Measurements from ENCODE around the gene ADAMTS17. TPM values are rescaled to one million over a fixed set of nuclear protein-coding genes. Genes with fewer than 3 reads are reported as not detected.

The ADAMTS17 gene
- total RNA-seq, 1 experiment from 2014 or later: 4.2 TPM

DNA sequence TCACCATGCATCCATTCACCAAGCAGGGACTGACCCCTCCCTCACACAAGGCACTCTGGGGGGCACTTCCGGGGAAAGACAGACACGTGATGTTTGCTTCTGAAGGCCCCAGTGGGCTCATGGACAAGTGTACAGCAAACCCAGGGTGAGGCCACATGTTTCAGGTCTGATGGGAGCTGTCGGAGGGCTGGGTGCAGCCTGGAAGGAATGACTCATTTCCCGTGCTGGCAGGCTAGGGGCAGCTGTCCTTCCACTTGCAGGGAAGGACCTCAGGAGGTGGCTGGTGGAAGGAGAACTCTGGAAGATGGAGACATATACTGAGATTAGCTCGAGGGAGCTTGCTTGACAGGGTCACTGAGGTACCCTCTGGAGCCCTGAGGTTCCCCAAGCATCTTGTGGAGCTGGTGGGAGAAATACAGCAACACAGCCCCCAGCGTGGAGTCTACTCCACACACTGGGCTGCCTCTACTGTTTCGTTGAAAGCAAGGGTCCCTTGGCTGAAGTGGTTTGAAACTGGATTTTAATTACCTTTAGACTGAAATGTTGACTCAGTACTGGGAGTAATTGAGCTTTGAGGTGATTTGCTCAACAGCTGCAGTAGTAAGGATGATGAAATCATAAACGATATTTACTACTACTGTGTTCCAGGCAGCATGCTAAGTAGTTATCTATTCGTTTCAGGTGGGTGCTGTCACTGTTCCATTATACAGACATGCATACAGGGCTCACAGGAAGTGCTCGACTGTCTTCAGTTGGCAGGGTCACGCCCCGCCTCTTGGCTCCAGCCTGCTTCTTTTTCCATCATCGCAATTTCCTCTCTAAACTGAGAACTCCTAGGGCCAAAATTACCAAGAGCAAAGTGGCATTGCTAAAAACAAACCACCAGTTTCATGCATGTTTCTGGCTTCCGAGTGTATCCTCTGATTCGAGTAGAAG is 230.4 kb downstream of the ADAMTS17 start:
- BruUV-seq (replicated peaks): TSS peak; percentile 84
- ATAC-seq (peak; percentile 89), DNase-seq (ENCODE audit: low read depth, low spot score) (peak; percentile 77)
- RAD21 ChIA-PET (ENCODE audit: low non-redundant PET in 1 of 2, low total read pairs in 2 of 2, uncharacterized antibody in 2 of 2, unreplicated experiment in 2 of 2): no interaction called here
- no peaks in the 10 kb centered on the region for H3K9me3 ChIP-seq (ENCODE audit: control insufficient read depth in 1 of 2, insufficient read depth in 1 of 2, low read depth in 1 of 2, low read length in 2 of 2)
- CTCF ChIA-PET: no interaction called here
- H3K79me2 ChIP-seq (ENCODE audit: insufficient read depth, low read length): no peaks in the 10 kb centered on the region
- H3K4me1 ChIP-seq (ENCODE audit: control insufficient read depth in 1 of 2, insufficient read depth in 2 of 2, low read length in 2 of 2): peaks cover 21 to 36% of the 10 kb centered on the region in 2 experiments
- H3K4me3 ChIP-seq (replicated peaks in 1 of 2; ENCODE audit: low read depth in 1 of 2, low read length in 2 of 2): peak overlapping the region; percentile 1 to 12; a peak in 1 of 4 replicates
- no peak overlapping the region for H2AFZ ChIP-seq (ENCODE audit: low read depth, low read length, poor library complexity, severe bottlenecking)
- no peaks in the 10 kb centered on the region for H3K27me3 ChIP-seq (ENCODE audit: insufficient read depth, low read length)
- peak overlapping the region; percentile 60 for H3K4me2 ChIP-seq (ENCODE audit: low read length)
- intact Hi-C loops (cut with micrococcal nuclease): no loop called here
- H3K9me2 ChIP-seq (ENCODE audit: insufficient read depth): no peaks in the 10 kb centered on the region
- peak overlapping the region; percentile 43 for H3K27ac ChIP-seq (ENCODE audit: low read depth, low read length)
- no peaks in the 10 kb centered on the region for H4K20me1 ChIP-seq (ENCODE audit: insufficient read depth)
- H3K36me3 ChIP-seq (ENCODE audit: control insufficient read depth in 1 of 2, insufficient read depth in 2 of 2, low read length in 2 of 2): no peaks in the 10 kb centered on the region
- POLR2A ChIA-PET: no interaction called here
- TF ChIP-seq POLR2AphosphoS5 (IDR thresholded peaks at IDR 0.05; ENCODE audit: low read depth, low read length) (peak; percentile 71), TCF7L2 (IDR thresholded peaks at IDR 0.05; ENCODE audit: borderline replicate concordance, extremely low read depth, insufficient read depth, insufficient read length) (no peak), FOSL1 (IDR thresholded peaks at IDR 0.05; ENCODE audit: low read depth) (peak; percentile 93), SIN3A (IDR thresholded peaks at IDR 0.05; ENCODE audit: low read depth) (peak; percentile 42; the same call in 1 of the 2 replicates), CEBPB (IDR thresholded peaks at IDR 0.05; ENCODE audit: low read depth) (no peak), JUND (IDR thresholded peaks at IDR 0.05) (peak; percentile 96), ZFX (IDR thresholded peaks at IDR 0.05) (no peak), EZH2 (IDR thresholded peaks at IDR 0.05) (no peak), ELF1 (IDR thresholded peaks at IDR 0.05; ENCODE audit: borderline replicate concordance, low read depth) (no peak), RAD21 (IDR thresholded peaks at IDR 0.05; ENCODE audit: low read depth) (peak; percentile 56; the same call in 1 of the 2 replicates), SP1 (IDR thresholded peaks at IDR 0.05; ENCODE audit: low read depth) (peak; percentile 84), EZH2phosphoT487 (IDR thresholded peaks at IDR 0.05; ENCODE audit: borderline replicate concordance) (no peak), CBX3 (IDR thresholded peaks at IDR 0.05; ENCODE audit: low read depth) (peak; percentile 89), EGR1 (IDR thresholded peaks at IDR 0.05; ENCODE audit: low read depth) (no peak)
- TF ChIP-seq, protein P1, sequence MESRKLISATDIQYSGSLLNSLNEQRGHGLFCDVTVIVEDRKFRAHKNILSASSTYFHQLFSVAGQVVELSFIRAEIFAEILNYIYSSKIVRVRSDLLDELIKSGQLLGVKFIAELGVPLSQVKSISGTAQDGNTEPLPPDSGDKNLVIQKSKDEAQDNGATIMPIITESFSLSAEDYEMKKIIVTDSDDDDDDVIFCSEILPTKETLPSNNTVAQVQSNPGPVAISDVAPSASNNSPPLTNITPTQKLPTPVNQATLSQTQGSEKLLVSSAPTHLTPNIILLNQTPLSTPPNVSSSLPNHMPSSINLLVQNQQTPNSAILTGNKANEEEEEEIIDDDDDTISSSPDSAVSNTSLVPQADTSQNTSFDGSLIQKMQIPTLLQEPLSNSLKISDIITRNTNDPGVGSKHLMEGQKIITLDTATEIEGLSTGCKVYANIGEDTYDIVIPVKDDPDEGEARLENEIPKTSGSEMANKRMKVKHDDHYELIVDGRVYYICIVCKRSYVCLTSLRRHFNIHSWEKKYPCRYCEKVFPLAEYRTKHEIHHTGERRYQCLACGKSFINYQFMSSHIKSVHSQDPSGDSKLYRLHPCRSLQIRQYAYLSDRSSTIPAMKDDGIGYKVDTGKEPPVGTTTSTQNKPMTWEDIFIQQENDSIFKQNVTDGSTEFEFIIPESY (IDR thresholded peaks at IDR 0.05; ENCODE audit: extremely low read depth, insufficient replicate concordance, low read length): no peak
- TF ChIP-seq, protein P2, sequence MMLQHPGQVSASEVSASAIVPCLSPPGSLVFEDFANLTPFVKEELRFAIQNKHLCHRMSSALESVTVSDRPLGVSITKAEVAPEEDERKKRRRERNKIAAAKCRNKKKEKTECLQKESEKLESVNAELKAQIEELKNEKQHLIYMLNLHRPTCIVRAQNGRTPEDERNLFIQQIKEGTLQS (IDR thresholded peaks at IDR 0.05): no peak; the same call in 1 of the 2 replicates
- TF ChIP-seq, protein P3, sequence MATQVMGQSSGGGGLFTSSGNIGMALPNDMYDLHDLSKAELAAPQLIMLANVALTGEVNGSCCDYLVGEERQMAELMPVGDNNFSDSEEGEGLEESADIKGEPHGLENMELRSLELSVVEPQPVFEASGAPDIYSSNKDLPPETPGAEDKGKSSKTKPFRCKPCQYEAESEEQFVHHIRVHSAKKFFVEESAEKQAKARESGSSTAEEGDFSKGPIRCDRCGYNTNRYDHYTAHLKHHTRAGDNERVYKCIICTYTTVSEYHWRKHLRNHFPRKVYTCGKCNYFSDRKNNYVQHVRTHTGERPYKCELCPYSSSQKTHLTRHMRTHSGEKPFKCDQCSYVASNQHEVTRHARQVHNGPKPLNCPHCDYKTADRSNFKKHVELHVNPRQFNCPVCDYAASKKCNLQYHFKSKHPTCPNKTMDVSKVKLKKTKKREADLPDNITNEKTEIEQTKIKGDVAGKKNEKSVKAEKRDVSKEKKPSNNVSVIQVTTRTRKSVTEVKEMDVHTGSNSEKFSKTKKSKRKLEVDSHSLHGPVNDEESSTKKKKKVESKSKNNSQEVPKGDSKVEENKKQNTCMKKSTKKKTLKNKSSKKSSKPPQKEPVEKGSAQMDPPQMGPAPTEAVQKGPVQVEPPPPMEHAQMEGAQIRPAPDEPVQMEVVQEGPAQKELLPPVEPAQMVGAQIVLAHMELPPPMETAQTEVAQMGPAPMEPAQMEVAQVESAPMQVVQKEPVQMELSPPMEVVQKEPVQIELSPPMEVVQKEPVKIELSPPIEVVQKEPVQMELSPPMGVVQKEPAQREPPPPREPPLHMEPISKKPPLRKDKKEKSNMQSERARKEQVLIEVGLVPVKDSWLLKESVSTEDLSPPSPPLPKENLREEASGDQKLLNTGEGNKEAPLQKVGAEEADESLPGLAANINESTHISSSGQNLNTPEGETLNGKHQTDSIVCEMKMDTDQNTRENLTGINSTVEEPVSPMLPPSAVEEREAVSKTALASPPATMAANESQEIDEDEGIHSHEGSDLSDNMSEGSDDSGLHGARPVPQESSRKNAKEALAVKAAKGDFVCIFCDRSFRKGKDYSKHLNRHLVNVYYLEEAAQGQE (IDR thresholded peaks at IDR 0.05; ENCODE audit: low read depth): no peak
- TF ChIP-seq, protein P4, sequence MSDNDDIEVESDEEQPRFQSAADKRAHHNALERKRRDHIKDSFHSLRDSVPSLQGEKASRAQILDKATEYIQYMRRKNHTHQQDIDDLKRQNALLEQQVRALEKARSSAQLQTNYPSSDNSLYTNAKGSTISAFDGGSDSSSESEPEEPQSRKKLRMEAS (IDR thresholded peaks at IDR 0.05): peak; percentile 97
- peak overlapping the region; percentile 37 for H3K9ac ChIP-seq (ENCODE audit: low read length)

Measured in HCT116 (cell line).